Spleen (tissue), 11 donors: Measurements from ENCODE around the gene TCEANC2. TPM values are rescaled to one million over a fixed set of nuclear protein-coding genes. Genes with fewer than 3 reads are reported as not detected.

Experiments
- DNase-seq: peaks from one replicate; pipeline ENCODE4 v3.0.0-alpha.2; 2020
- H3K27ac ChIP-seq, 8 donors: fragments of 200-600 bp; sonication (generic) in 7 of 8; 1 replicate in 4 of 8; 2 replicates in 4 of 8; pipeline versions ENCODE4 v1.5.0 to v1.8.0; 2016 to 2021; ENCODE audit warnings: inconsistent platforms in 4 of 8, mild to moderate bottlenecking in 4 of 8, moderate library complexity in 1 of 8
- H3K27me3 ChIP-seq, 7 donors: fragments of 200-600 bp; sonication (generic) in 6 of 7; replicated peaks in 1 of 7; 1 replicate in 4 of 7; 2 replicates in 3 of 7; pipeline versions ENCODE4 v1.5.0 to v1.8.0; 2016 to 2021; ENCODE audit warnings: inconsistent platforms in 3 of 7, mild to moderate bottlenecking in 1 of 7
- H3K36me3 ChIP-seq, 6 donors: fragments of 200-600 bp; sonication (generic) in 5 of 6; 1 replicate in 4 of 6; 2 replicates in 2 of 6; pipeline versions ENCODE4 v1.5.0 to v1.8.0; 2016 to 2021; ENCODE audit warnings: inconsistent platforms in 2 of 6
- H3K4me1 ChIP-seq, 6 donors: fragments of 200-600 bp; sonication (generic) in 5 of 6; 1 replicate in 3 of 6; 2 replicates in 3 of 6; pipeline versions ENCODE4 v1.5.0 to v1.8.0; 2016 to 2021; ENCODE audit warnings: inconsistent platforms in 3 of 6
- H3K4me3 ChIP-seq, 8 donors: fragments of 200-600 bp; sonication (generic) in 7 of 8; 1 replicate in 4 of 8; 2 replicates in 4 of 8; pipeline versions ENCODE4 v1.5.0 to v1.8.0; 2016 to 2021; ENCODE audit warnings: inconsistent platforms in 4 of 8, mild to moderate bottlenecking in 4 of 8, moderate library complexity in 2 of 8
- H3K9me3 ChIP-seq, 8 donors: fragments of 200-600 bp; sonication (generic) in 7 of 8; 1 replicate in 4 of 8; 2 replicates in 4 of 8; pipeline versions ENCODE4 v1.5.0 to v1.8.0; 2016 to 2021; ENCODE audit warnings: inconsistent platforms in 4 of 8
- CTCF ChIP-seq, 11 experiments: fragments of 200-600 bp in 7 of 11; fragments of 450-650 bp in 4 of 11; sonication (generic) in 4 of 11; IDR thresholded peaks in 8 of 11; conservative IDR thresholded peaks in 3 of 11; 1 replicate in 7 of 11; 2 replicates in 4 of 11; pipeline versions ENCODE4 v1.4.0 to v1.8.0; 2016 to 2021; ENCODE audit warnings: antibody characterized with exemption in 11 of 11, inconsistent platforms in 4 of 11, mild to moderate bottlenecking in 1 of 11
- POLR2A ChIP-seq, 3 donors: fragments of 450-650 bp; IDR thresholded peaks; one replicate each; pipeline ENCODE4 v1.5.1; 2017; ENCODE audit warnings: antibody characterized with exemption in 3 of 3, mild to moderate bottlenecking in 1 of 3
- POLR2AphosphoS5 ChIP-seq, 3 donors: sonication (generic); formaldehyde crosslinking; IDR thresholded peaks; one replicate each; pipeline ENCODE4 v1.5.1; 2017; ENCODE audit warnings: antibody characterized with exemption in 3 of 3
- WGBS, 5 donors: extraction: QIAGEN DNeasy Blood & Tissue Kit in 3 of 5; methylation state at CpG; one replicate each; pipeline versions ENCODE4 v1.1.5 to v1.1.7; 2013 to 2018; 5-methylcytosine and 5-hydroxymethylcytosine counted together
- intact Hi-C: fragments of 100-400 bp; cut with DNase I; formaldehyde crosslinking; loops from one replicate; pipeline ENCODE4 v1.15.0; 2023; ENCODE audit warnings: low total_unique reads
- polyA plus RNA-seq, 3 donors: library from polyadenylated mRNA; stranded (reverse); fragments of 200-250 nt; gene quantifications; one replicate each; pipeline ENCODE4 v1.2.1, GENCODE V29; 2013
- total RNA-seq, 7 donors: library from RNA; depleted of rRNA in 3 of 7; stranded (reverse); fragments of >200 nt in 3 of 7; fragmentation: NEBNext Ultra II Directional in 4 of 7; extraction: Animal tissue kit (Norgen Biotek cat#: 25700) in 4 of 7; gene quantifications; one replicate each; pipeline versions ENCODE4 v1.1.0 to v1.2.1, GENCODE V29; 2016 to 2021
- donor health status: healthy with polysubstance abuse.
- donor health status: DM: no; HTN: no; CAD: no; lungs with moderate emphysema.
- donor health status: DM: no; HTN: no; CAD: no.
- donor health status: Bipolar disorder and iron deficiency.
- donor health status: healthy.
- donor health status: DM: no; HTN: no; CAD: no.
- donor health status: DM: yes; HTN: yes; CAD: no.

Gene TCEANC2
- total and polyA plus RNA-seq, 10 donors: 1.9 to 12.7 (median 6.4) TPM

DNA sequence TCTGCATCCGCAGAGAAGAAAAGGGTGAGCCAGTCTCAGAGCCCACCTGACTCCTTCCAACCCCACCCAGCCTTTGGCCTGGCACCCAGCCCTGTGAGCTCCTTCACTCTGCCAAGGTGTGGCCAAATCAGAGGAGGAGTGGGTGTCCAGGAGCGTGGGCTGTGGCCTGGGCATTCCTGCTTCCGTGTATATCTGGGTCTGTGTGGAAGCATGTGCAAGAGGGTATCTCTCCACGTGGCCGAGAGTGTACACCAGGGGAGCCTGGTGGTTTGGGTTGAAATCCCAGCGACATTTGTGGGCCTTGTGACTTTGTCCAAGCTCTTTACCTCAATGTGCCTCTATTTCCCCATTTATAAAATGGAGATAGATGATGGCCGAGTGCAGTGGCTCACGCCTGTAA lies 69.6 kb downstream of the TCEANC2 start:
- Histone ChIP-seq H3K9me3 (no peaks in the 10 kb centered on the region), H3K27ac (no peak overlapping the region), H3K4me1 (peaks cover 0 to 19% (median 11%) of the 10 kb centered on the region in 6 donors), H3K27me3 (peaks cover 0 to 21% (median 0%) of the 10 kb centered on the region in 7 donors), H3K4me3 (no peak overlapping the region), H3K36me3 (no peaks in the 10 kb centered on the region)
- 91 to 98% (median 95%) methylated on average over 6 to 8 of the region's 8 CpGs for WGBS, 5 donors
- intact Hi-C loops: no loop called here
- no peak for TF ChIP-seq CTCF (IDR thresholded peaks at IDR 0.05 in 8 of 11, conservative IDR thresholded peaks at IDR 0.05 in 3 of 11)
- TF ChIP-seq POLR2A (IDR thresholded peaks at IDR 0.05): no peak
- TF ChIP-seq POLR2AphosphoS5 (IDR thresholded peaks at IDR 0.05): no peak
- DNase-seq: peak; percentile 43

DNA sequence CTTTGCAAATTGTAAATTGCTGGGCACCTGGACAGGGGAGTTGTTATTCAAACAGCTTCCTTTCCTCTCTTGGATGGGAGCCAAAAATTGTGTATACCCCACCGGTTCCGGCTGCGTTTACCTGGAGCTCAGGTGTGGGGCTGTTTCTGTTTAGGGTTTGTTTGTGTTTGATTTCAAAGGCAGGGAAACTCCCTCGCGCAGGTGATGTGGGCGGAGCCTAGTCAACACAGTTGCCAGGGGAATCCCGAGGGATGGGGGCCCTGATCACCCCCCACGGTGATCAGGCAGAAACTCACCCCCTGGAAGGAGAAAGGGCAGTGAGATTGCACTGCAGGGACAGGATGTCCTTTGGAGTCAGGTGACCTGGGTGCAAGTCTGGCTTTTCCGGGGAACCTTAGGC lies 71.1 kb downstream of the TCEANC2 start:
- H3K36me3 ChIP-seq: no peaks in the 10 kb centered on the region
- H3K27me3 ChIP-seq: peaks cover 0 to 21% (median 0%) of the 10 kb centered on the region in 7 donors
- H3K27ac ChIP-seq: no peak overlapping the region
- 61 to 75% (median 69%) methylated on average over 9 of the region's 9 CpGs for WGBS, 5 donors
- peak; percentile 45 for DNase-seq
- intact Hi-C loops: no loop called here
- no peak overlapping the region for H3K4me3 ChIP-seq
- TF ChIP-seq POLR2AphosphoS5 (IDR thresholded peaks at IDR 0.05) (no peak), POLR2A (IDR thresholded peaks at IDR 0.05) (no peak), CTCF (IDR thresholded peaks at IDR 0.05 in 8 of 11, conservative IDR thresholded peaks at IDR 0.05 in 3 of 11) (no peak)
- no peaks in the 10 kb centered on the region for H3K9me3 ChIP-seq
- H3K4me1 ChIP-seq: peaks cover 0 to 19% (median 11%) of the 10 kb centered on the region in 6 donors

- Histone ChIP-seq H3K36me3 (no peaks in the 10 kb centered on the region), H3K4me3 (no peak overlapping the region), H3K4me1 (peaks cover 0 to 19% (median 11%) of the 10 kb centered on the region in 6 donors), H3K27ac (no peak overlapping the region), H3K27me3 (peaks cover 0 to 21% (median 0%) of the 10 kb centered on the region in 7 donors), H3K9me3 (no peaks in the 10 kb centered on the region)
- intact Hi-C loops: no loop called here
- DNase-seq: peak; percentile 56
- TF ChIP-seq CTCF (IDR thresholded peaks at IDR 0.05 in 8 of 11, conservative IDR thresholded peaks at IDR 0.05 in 3 of 11): no peak
- no peak for TF ChIP-seq POLR2A (IDR thresholded peaks at IDR 0.05)
- no peak for TF ChIP-seq POLR2AphosphoS5 (IDR thresholded peaks at IDR 0.05)
- 70 to 88% (median 84%) methylated on average over 7 of the region's 7 CpGs for WGBS, 5 donors
Measured at GRCh38 chr1:54124906-54125305, 71.5 kb downstream of the TCEANC2 start.

DNA sequence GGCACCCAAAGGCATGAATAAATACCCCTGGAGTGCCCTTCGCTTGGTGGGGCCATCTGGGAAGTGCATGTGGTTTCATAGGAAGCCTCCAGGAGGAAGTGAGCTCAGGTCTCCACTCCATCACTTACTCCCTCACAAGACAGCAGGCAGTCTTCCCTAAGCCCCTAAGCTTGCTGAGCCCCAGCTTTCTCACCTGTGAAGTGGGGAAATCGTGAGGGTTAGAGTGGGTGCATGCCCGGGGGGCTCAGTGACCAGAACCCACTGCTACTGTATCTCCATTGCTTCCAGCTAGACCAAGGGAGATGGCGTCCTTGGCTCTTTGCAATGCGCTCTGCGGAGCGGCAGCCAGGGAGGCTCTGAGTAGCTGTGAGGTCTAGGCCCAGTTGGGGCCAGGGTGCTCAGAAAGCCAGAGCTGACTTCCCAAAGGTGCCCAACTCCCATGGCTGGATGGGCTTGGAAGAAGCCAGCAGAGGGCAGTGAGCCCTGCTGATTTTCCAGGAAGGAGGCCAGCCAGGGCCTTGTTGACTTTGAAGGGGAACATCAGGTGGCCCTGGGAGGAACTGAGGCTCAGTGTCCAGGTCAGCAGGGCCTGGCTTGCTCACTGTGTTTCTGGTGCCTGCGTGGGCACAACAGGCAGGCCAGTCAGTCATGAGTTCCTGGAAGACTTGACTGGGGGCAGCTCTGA lies 72.1 kb downstream of the TCEANC2 start:
- DNase-seq: peak; percentile 59
- Histone ChIP-seq H3K4me3 (no peak overlapping the region), H3K27me3 (peaks cover 0 to 18% (median 0%) of the 10 kb centered on the region in 7 donors), H3K4me1 (peaks cover 0 to 19% (median 11%) of the 10 kb centered on the region in 6 donors), H3K9me3 (no peaks in the 10 kb centered on the region), H3K27ac (no peak overlapping the region), H3K36me3 (no peaks in the 10 kb centered on the region)
- 76 to 92% (median 80%) methylated on average over 5 to 8 of the region's 8 CpGs for WGBS, 5 donors
- no peak for TF ChIP-seq POLR2AphosphoS5 (IDR thresholded peaks at IDR 0.05)
- TF ChIP-seq POLR2A (IDR thresholded peaks at IDR 0.05): no peak
- TF ChIP-seq CTCF (IDR thresholded peaks at IDR 0.05 in 8 of 11, conservative IDR thresholded peaks at IDR 0.05 in 3 of 11): peak in 4 of 11 experiments; percentile 11 to 24 (median 16)
- intact Hi-C loops: no loop called here
